Glutamatergic neuron (in vitro differentiated cells): ENCODE results near the gene CACNA1H. TPM values are rescaled to one million over a fixed set of nuclear protein-coding genes. Genes with fewer than 3 reads are reported as not detected.

Experiments used
- DNase-seq: peaks from one replicate; pipeline ENCODE4 v3.0.0; 2022
- H3K27ac Mint-ChIP-seq: one replicate; pipeline ENCODE4 v1.8.0; 2020; ENCODE audit warnings: mild to moderate bottlenecking, mixed read lengths, inconsistent platforms; ENCODE audit not compliant: unreplicated experiment
- H3K27me3 Mint-ChIP-seq: one replicate; pipeline ENCODE4 v1.8.0; 2020; ENCODE audit warnings: mild to moderate bottlenecking, moderate library complexity, mixed read lengths, inconsistent platforms; ENCODE audit not compliant: unreplicated experiment
- H3K36me3 Mint-ChIP-seq: one replicate; pipeline ENCODE4 v1.8.0; 2020; ENCODE audit warnings: mild to moderate bottlenecking, mixed read lengths, inconsistent platforms; ENCODE audit not compliant: unreplicated experiment
- H3K4me1 Mint-ChIP-seq: one replicate; pipeline ENCODE4 v1.8.0; 2020; ENCODE audit warnings: mild to moderate bottlenecking, low read depth, mixed read lengths, inconsistent platforms; ENCODE audit not compliant: unreplicated experiment
- H3K4me3 Mint-ChIP-seq: one replicate; pipeline ENCODE4 v1.8.0; 2020; ENCODE audit warnings: mild to moderate bottlenecking, mixed read lengths, inconsistent platforms; ENCODE audit not compliant: unreplicated experiment
- H3K9me3 Mint-ChIP-seq: one replicate; pipeline ENCODE4 v1.8.0; 2020; ENCODE audit warnings: mild to moderate bottlenecking, moderate library complexity, mixed read lengths, inconsistent platforms; ENCODE audit not compliant: unreplicated experiment
- total RNA-seq: library from RNA; stranded (reverse); fragmentation: NEBNext Ultra II Directional; extraction: Animal tissue kit (Norgen Biotek cat#: 25700); gene quantifications from one replicate; pipeline ENCODE4 v1.2.1, GENCODE V29; 2021; ENCODE audit not compliant: unreplicated experiment
- TF ChIP-seq, protein P1 (sequence below): fragments of 200-600 bp; sonication (generic); IDR thresholded peaks from one replicate; pipeline ENCODE4 v1.5.0; 2021; ENCODE audit not compliant: partially characterized antibody, unreplicated experiment

Gene CACNA1H
- total RNA-seq, 1 donor from 2014 or later, result 161 TPM

GRCh38 chr16:1206326-1206725 is 53.4 kb downstream of the CACNA1H start:
- Mint-ChIP-seq H3K36me3 (no peaks in the 10 kb centered on the region), H3K4me1 (no peaks in the 10 kb centered on the region), H3K27me3 (peaks cover 16% of the 10 kb centered on the region), H3K9me3 (peaks cover 13% of the 10 kb centered on the region), H3K27ac (no peak overlapping the region), H3K4me3 (no peak overlapping the region)
- TF ChIP-seq, protein P1, sequence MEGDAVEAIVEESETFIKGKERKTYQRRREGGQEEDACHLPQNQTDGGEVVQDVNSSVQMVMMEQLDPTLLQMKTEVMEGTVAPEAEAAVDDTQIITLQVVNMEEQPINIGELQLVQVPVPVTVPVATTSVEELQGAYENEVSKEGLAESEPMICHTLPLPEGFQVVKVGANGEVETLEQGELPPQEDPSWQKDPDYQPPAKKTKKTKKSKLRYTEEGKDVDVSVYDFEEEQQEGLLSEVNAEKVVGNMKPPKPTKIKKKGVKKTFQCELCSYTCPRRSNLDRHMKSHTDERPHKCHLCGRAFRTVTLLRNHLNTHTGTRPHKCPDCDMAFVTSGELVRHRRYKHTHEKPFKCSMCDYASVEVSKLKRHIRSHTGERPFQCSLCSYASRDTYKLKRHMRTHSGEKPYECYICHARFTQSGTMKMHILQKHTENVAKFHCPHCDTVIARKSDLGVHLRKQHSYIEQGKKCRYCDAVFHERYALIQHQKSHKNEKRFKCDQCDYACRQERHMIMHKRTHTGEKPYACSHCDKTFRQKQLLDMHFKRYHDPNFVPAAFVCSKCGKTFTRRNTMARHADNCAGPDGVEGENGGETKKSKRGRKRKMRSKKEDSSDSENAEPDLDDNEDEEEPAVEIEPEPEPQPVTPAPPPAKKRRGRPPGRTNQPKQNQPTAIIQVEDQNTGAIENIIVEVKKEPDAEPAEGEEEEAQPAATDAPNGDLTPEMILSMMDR, result no peak
- no peak for DNase-seq

DNA sequence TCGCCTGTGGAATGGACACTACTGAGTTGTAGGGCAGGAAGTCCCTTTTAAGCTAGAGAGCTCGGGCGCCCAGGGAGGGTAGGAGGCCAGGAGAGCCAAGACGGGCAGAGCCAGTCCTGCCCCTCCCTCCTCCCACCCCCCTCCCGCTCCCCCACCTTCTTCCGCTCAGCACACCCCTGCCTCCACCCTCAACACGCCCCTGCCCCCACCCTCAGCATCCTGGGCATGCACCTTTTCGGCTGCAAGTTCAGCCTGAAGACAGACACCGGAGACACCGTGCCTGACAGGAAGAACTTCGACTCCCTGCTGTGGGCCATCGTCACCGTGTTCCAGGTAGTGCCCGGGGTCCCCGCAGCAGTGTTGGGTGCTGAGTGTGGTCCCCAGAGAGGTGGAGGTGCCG is 53.9 kb downstream of the CACNA1H start:
- TF ChIP-seq, protein P1, result no peak
- Mint-ChIP-seq H3K36me3 (no peaks in the 10 kb centered on the region), H3K27me3 (peaks cover 13% of the 10 kb centered on the region), H3K4me1 (no peaks in the 10 kb centered on the region), H3K9me3 (peaks cover 10% of the 10 kb centered on the region), H3K27ac (no peak overlapping the region), H3K4me3 (no peak overlapping the region)
- DNase-seq, result no peak

GRCh38 chr16:1208239-1208830 is 55.4 kb downstream of the CACNA1H start:
- no peak overlapping the region for H3K27ac Mint-ChIP-seq
- TF ChIP-seq, protein P1, result no peak
- no peak overlapping the region for H3K4me3 Mint-ChIP-seq
- H3K27me3 Mint-ChIP-seq, result peaks cover 12% of the 10 kb centered on the region
- no peak for DNase-seq
- no peaks in the 10 kb centered on the region for H3K36me3 Mint-ChIP-seq
- H3K9me3 Mint-ChIP-seq, result peaks cover 9% of the 10 kb centered on the region
- H3K4me1 Mint-ChIP-seq, result no peaks in the 10 kb centered on the region

- no peak overlapping the region for H3K4me3 Mint-ChIP-seq
- H3K9me3 Mint-ChIP-seq, result peaks cover 5% of the 10 kb centered on the region
Measured at GRCh38 chr16:1209081-1209480, 56.2 kb downstream of the CACNA1H start.

GRCh38 chr16:1210461-1210860 is 57.6 kb downstream of the CACNA1H start:
- Mint-ChIP-seq H3K9me3 (peaks cover 3% of the 10 kb centered on the region), H3K4me1 (no peaks in the 10 kb centered on the region), H3K27ac (no peak overlapping the region), H3K36me3 (no peaks in the 10 kb centered on the region), H3K4me3 (no peak overlapping the region), H3K27me3 (peaks cover 11% of the 10 kb centered on the region)
- TF ChIP-seq, protein P1, result no peak
- DNase-seq, result no peak

More at GRCh38 chr16:1209081-1209480, 56.2 kb downstream of the CACNA1H start:
- TF ChIP-seq, protein P1, result no peak
- H3K27me3 Mint-ChIP-seq, result peaks cover 14% of the 10 kb centered on the region
- H3K4me1 Mint-ChIP-seq, result no peaks in the 10 kb centered on the region
- no peak for DNase-seq
- H3K36me3 Mint-ChIP-seq, result no peaks in the 10 kb centered on the region
- H3K27ac Mint-ChIP-seq, result no peak overlapping the region
